Measurements from ENCODE around the gene TMEM26.

Gene TMEM26

GRCh38 chr10:61463035-61463909 lies 10.1 kb upstream of the TMEM26 start:
- H3K27ac ChIP-seq: peak overlapping the region in 1 of 21 experiments; percentile 24
- no peak overlapping the region for H3K4me3 ChIP-seq

- Histone ChIP-seq H3K4me3 (no peak overlapping the region), H3K27ac (no peak overlapping the region)
Observed at GRCh38 chr10:61460835-61461234, 7.7 kb upstream of the TMEM26 start.

GRCh38 chr10:61458031-61458430 lies 4.8 kb upstream of the TMEM26 start:
- Histone ChIP-seq H3K4me3 (no peak overlapping the region), H3K27ac (no peak overlapping the region)

GRCh38 chr10:61456095-61456789 lies 3.1 kb upstream of the TMEM26 start:
- no peak overlapping the region for H3K27ac ChIP-seq
- no peak overlapping the region for H3K4me3 ChIP-seq

GRCh38 chr10:61455656-61456055 lies 2.5 kb upstream of the TMEM26 start:
- H3K4me3 ChIP-seq: no peak overlapping the region
- no peak overlapping the region for H3K27ac ChIP-seq

GRCh38 chr10:61454541-61454940 lies 1.4 kb upstream of the TMEM26 start:
- Histone ChIP-seq H3K4me3 (no peak overlapping the region), H3K27ac (no peak overlapping the region)

GRCh38 chr10:61452151-61452651 lies 980 bp downstream of the TMEM26 start:
- peak overlapping the region in 2 of 21 experiments; percentile 2 to 33 for H3K27ac ChIP-seq
- peak overlapping the region; percentile 20 to 42 (median 35) for H3K4me3 ChIP-seq

- no peak overlapping the region for H3K27ac ChIP-seq
Observed at GRCh38 chr10:61451357-61451756, 1.8 kb downstream of the TMEM26 start.

GRCh38 chr10:61448841-61449600 lies 4.2 kb downstream of the TMEM26 start:
- Histone ChIP-seq H3K27ac (no peak overlapping the region), H3K4me3 (no peak overlapping the region)

More at GRCh38 chr10:61451357-61451756, 1.8 kb downstream of the TMEM26 start:
- no peak overlapping the region for H3K4me3 ChIP-seq

- Histone ChIP-seq H3K4me3 (no peak overlapping the region), H3K27ac (no peak overlapping the region)
Observed at GRCh38 chr10:61448091-61448490, 5.1 kb downstream of the TMEM26 start.

- no peak overlapping the region for H3K27ac ChIP-seq
- H3K4me3 ChIP-seq: no peak overlapping the region
Observed at GRCh38 chr10:61439058-61439609, 14.0 kb downstream of the TMEM26 start.

GRCh38 chr10:61438141-61438988 lies 14.8 kb downstream of the TMEM26 start:
- Histone ChIP-seq H3K4me3 (no peak overlapping the region), H3K27ac (no peak overlapping the region)

- Histone ChIP-seq H3K27ac (no peak overlapping the region), H3K4me3 (no peak overlapping the region)
Observed at GRCh38 chr10:61423178-61423577, 30.0 kb downstream of the TMEM26 start.

GRCh38 chr10:61417661-61418060 lies 35.5 kb downstream of the TMEM26 start:
- Histone ChIP-seq H3K27ac (no peak overlapping the region), H3K4me3 (no peak overlapping the region)

GRCh38 chr10:61415824-61416223 lies 37.4 kb downstream of the TMEM26 start:
- Histone ChIP-seq H3K27ac (no peak overlapping the region), H3K4me3 (no peak overlapping the region)

- Histone ChIP-seq H3K4me3 (no peak overlapping the region), H3K27ac (no peak overlapping the region)
Observed at GRCh38 chr10:61411706-61412105, 41.5 kb downstream of the TMEM26 start.

- H3K27ac ChIP-seq: no peak overlapping the region
- no peak overlapping the region for H3K4me3 ChIP-seq
Observed at GRCh38 chr10:61410353-61411070, 42.7 kb downstream of the TMEM26 start.

GRCh38 chr10:61409157-61409556 lies 44.0 kb downstream of the TMEM26 start:
- no peak overlapping the region for H3K4me3 ChIP-seq
- no peak overlapping the region for H3K27ac ChIP-seq
